Measurements from ENCODE around the gene CHPF2. TPM values are rescaled to one million over a fixed set of nuclear protein-coding genes. Genes with fewer than 3 reads are reported as not detected.

The CHPF2 gene
- total and polyA plus RNA-seq, 9 donors = 8.4 to 36.2 (median 27.9) TPM

DNA sequence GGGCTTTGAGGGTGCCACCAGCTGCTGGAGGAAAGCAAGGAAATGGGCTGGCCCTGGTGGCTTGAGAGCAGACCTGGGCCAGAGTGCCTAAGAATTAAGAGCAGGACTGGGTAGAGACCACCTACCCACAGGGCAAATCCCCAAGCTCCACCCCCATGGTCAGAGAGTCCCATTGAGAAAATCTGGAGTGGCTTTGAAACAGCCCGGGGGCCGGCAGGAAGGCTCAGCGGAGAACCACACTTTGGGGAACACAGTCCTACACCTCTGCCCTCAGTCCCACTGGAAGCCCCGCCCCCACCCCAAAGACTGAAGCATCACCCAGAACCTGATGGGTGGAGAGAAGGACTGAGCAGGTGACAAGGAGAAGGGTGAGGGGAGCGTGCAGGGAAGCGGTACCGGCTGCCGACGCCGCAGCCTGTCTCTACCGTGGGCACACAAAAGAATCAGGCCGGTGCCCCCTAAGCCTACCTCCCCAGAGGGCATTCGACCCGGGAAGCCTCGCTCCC lies 12.6 kb downstream of the CHPF2 start:
- Histone ChIP-seq H3K4me3 (peak overlapping the region; percentile 34), H3K27ac (peak overlapping the region; percentile 29 to 40), H3K36me3 (no peaks in the 10 kb centered on the region), H3K27me3 (no peaks in the 10 kb centered on the region), H3K4me1 (ENCODE audit: insufficient read depth) (peaks cover 16% of the 10 kb centered on the region), H3K9me3 (no peaks in the 10 kb centered on the region)
- TF ChIP-seq, protein P1, sequence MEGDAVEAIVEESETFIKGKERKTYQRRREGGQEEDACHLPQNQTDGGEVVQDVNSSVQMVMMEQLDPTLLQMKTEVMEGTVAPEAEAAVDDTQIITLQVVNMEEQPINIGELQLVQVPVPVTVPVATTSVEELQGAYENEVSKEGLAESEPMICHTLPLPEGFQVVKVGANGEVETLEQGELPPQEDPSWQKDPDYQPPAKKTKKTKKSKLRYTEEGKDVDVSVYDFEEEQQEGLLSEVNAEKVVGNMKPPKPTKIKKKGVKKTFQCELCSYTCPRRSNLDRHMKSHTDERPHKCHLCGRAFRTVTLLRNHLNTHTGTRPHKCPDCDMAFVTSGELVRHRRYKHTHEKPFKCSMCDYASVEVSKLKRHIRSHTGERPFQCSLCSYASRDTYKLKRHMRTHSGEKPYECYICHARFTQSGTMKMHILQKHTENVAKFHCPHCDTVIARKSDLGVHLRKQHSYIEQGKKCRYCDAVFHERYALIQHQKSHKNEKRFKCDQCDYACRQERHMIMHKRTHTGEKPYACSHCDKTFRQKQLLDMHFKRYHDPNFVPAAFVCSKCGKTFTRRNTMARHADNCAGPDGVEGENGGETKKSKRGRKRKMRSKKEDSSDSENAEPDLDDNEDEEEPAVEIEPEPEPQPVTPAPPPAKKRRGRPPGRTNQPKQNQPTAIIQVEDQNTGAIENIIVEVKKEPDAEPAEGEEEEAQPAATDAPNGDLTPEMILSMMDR (IDR thresholded peaks at IDR 0.05) = no peak
- TF ChIP-seq POLR2A (IDR thresholded peaks at IDR 0.05) (no peak), EP300 (IDR thresholded peaks at IDR 0.05) (no peak)
- WGBS, 3 donors = 19 to 31% (median 24%) methylated on average over 15 of the region's 15 CpGs
- intact Hi-C loops (cut with DNase I) = loop anchor here (2.0 to 5.0 kb wide), 3 partner anchors 57 to 1998 kb away; no protein-coding TSS in a partner anchor
- peak in 1 of 5 donors; percentile 45 for DNase-seq

DNA sequence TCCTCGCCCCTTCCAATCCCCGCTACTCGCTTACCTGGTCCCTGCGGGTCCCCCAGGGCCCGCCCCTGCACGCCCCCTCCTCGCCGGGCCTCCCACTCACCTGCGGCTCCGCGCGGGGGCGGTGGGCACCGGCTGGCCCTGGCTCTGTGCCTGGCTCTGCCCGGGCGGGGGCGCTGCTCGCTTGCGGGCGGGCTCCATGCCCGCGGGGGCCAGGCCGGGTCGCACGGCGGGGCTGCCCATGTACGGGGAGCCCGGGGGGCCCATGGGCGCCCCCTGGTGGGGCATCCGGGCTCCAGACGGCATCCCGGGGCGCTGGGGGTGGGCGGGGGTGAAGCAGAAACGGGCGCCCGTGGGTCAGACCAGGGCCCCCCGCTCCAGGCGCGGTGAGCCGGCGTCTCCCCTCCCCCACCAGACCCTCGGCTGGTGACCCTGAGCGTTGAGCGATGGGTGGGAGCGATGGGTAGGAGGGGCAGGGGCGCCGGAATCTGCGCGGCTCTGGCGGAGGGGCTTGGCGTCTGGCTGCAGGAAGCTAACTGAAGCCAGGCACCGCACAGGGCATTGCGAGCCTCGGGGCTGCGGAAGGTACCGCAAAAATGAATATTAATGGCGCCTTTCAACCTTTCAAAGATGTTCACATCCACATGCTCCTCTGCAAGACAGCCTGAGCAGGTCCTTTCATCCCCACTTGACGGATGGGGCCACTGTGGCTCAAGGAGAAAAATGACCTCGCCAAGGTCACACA lies 13.2 kb downstream of the CHPF2 start:
- intact Hi-C loops (cut with DNase I) = loop anchor here in 3 of 4 donors (2.0 to 5.0 kb wide), 2 partner anchors 57 kb away; no protein-coding TSS in a partner anchor
- no peaks in the 10 kb centered on the region for H3K27me3 ChIP-seq
- H3K4me3 ChIP-seq = peak overlapping the region; percentile 34
- peaks cover 23% of the 10 kb centered on the region for H3K4me1 ChIP-seq (ENCODE audit: insufficient read depth)
- H3K36me3 ChIP-seq = no peaks in the 10 kb centered on the region
- H3K27ac ChIP-seq = peak overlapping the region; percentile 29 to 40
- no peaks in the 10 kb centered on the region for H3K9me3 ChIP-seq
- peak; percentile 59 to 80 (median 75) for DNase-seq
- 3 to 7% (median 6%) methylated on average over 36 to 60 of the region's 60 CpGs for WGBS, 3 donors
- TF ChIP-seq POLR2A (IDR thresholded peaks at IDR 0.05) = no peak
- TF ChIP-seq EP300 (IDR thresholded peaks at IDR 0.05) = no peak
- TF ChIP-seq, protein P1 (IDR thresholded peaks at IDR 0.05) = peak; percentile 34 to 60 (median 48)

DNA sequence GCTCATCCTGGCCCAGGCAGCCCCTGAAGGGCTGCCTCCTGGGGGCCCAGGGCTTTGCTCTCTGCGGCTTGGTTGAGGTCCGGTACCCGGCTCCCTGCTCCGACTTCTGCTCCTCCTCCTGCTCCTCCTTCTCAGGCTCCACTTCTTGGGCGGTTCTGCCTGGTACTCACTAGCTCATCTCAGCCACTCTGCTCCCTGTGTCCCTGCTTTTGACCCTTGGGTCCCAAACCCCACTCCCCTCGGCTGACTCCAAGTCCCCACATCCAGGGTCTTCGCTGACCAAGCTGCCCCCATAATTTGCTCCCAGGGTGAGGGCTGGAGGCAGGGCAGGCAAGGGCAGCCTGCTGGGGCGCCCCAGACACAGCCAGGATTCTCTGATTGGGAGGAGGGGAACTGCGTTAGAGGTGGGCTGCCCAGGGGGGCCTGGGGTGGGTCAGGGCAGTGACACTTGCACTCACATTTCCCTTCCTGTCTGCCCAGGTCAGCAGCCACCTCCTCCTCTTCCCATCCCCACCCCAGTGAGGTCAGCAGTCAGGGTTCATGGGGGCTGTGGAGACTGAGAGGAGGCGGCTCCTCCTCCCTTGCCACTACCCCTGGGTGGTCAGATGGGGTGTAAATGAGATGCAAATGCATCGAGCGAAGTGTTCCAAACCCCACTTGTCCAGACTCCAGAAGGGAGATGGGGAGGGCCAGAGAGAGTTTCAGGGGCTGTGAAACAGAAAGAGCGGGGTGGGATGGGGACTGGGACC lies 14.0 kb downstream of the CHPF2 start:
- Histone ChIP-seq H3K4me3 (no peak overlapping the region), H3K4me1 (ENCODE audit: insufficient read depth) (peaks cover 28% of the 10 kb centered on the region), H3K36me3 (no peaks in the 10 kb centered on the region), H3K9me3 (no peaks in the 10 kb centered on the region), H3K27me3 (no peaks in the 10 kb centered on the region), H3K27ac (peak overlapping the region in 1 of 2 donors; percentile 99)
- TF ChIP-seq, protein P1 (IDR thresholded peaks at IDR 0.05) = no peak
- no peak for TF ChIP-seq POLR2A (IDR thresholded peaks at IDR 0.05)
- TF ChIP-seq EP300 (IDR thresholded peaks at IDR 0.05) = no peak
- intact Hi-C loops (cut with DNase I) = loop anchor here in 2 of 4 donors (5.0 kb wide), 1 partner anchor 56 kb away; no protein-coding TSS in a partner anchor
- WGBS, 3 donors = 33 to 36% (median 34%) methylated on average over 13 of the region's 13 CpGs
- peak in 2 of 5 donors; percentile 40 to 46 for DNase-seq

DNA sequence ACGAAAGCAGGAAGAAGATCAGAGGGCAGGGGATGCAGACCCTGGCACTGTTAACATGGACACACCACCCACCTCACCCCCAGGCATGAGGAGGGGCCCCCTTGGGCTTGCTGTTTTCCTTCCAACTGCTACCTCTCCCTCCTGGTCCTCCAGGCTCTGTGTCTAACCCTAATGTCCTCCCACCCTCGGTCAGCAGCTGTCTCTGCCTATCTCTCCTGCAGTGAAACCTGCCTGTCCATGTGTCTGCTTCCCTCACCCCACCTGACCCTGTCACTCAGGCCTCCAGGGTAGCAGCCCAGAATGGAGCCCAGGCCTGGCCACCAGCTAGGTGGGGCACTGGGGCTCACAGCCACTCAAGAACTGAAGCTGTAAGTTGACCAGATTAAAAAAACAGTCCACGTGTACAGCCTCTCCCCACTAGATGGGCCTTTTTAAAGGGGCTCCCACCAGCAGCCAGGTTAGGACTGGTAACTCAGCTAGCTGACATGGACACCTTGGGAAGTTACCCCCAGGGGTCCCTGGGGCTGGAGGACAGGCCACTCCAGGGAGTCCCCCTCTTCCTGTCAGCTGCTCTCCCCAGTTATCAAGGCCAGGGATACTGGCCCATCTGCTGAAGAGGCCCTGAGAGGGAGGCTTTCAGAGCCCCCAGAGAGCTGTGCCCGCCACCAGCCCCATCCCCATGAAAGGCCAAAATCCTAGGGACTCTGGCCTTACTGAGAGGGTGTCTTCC lies 14.7 kb downstream of the CHPF2 start:
- peak in 1 of 5 donors; percentile 42 for DNase-seq
- H3K4me3 ChIP-seq = peak overlapping the region; percentile 51
- TF ChIP-seq POLR2A (IDR thresholded peaks at IDR 0.05) = no peak
- TF ChIP-seq, protein P1 (IDR thresholded peaks at IDR 0.05) = no peak
- TF ChIP-seq EP300 (IDR thresholded peaks at IDR 0.05) = no peak
- no peaks in the 10 kb centered on the region for H3K27me3 ChIP-seq
- H3K4me1 ChIP-seq (ENCODE audit: insufficient read depth) = peaks cover 28% of the 10 kb centered on the region
- intact Hi-C loops (cut with DNase I) = loop anchor here in 2 of 4 donors (5.0 kb wide), 1 partner anchor 55 kb away; no protein-coding TSS in a partner anchor
- 18 to 29% (median 28%) methylated on average over 4 of the region's 4 CpGs for WGBS, 3 donors
- no peaks in the 10 kb centered on the region for H3K9me3 ChIP-seq
- no peaks in the 10 kb centered on the region for H3K36me3 ChIP-seq
- peak overlapping the region; percentile 83 to 99 for H3K27ac ChIP-seq
